Embryonic facial prominence (tissue), 1 donor: ENCODE results near the gene USP15.
A peak's percentile ranks its signal among the peaks of the same experiment; 100 is the strongest.

Experiments
- DNase-seq: peaks from one replicate; pipeline ENCODE4 v3.0.0-alpha.2; 2016; ENCODE audit errors: extremely low spot score

The USP15 gene

DNA sequence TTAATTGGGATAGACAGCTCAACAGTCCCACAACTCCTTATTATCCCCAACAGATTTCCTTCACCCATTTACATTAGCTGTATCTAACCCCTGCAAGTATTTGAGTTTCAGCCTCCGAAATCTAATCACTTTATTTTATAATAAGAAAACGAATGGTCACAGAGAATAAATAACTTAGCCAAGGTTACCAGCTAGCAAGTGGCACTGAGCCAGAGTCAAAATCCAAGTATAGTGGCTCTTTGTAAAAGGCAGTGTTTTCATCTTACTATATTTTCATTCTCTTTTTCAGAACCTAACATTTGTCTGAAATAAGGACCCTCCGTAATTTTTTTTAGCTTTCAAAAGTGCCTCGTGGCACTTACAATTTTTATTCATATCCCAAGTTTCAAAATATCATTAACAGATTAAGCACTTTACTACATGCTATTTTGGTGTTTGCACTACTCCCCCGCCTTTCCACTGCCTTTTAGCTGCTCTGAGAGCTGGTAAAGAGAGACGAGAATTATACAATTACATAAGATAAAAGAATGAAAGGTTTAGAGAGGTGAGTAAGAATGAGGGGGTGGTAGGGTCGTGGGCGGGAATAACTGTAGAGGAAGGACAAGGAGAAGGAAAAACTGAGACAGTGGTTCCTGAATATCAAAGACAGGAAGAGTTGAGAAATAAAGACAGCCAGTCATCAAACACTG, 3.7 kb upstream of the USP15 start:
- no peak for DNase-seq

DNA sequence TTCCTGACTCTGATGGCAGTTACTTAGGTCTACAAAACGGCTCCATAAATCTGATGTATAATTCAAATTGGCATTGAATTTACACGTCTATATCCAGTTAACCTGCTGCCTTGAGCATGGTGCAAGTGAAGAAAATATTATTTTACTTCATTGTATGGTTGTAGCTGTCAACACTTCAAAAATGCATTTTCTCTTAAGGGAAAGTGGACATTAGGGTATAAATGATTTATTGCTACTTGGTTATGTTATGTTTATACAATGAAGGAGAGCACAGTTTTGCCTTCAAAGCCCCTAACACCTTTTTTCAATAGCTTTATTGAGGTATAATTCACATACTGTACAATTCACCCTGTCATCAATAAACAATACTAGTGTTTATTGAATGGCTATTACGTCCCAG, 2.0 kb upstream of the USP15 start:
- DNase-seq, result no peak

DNA sequence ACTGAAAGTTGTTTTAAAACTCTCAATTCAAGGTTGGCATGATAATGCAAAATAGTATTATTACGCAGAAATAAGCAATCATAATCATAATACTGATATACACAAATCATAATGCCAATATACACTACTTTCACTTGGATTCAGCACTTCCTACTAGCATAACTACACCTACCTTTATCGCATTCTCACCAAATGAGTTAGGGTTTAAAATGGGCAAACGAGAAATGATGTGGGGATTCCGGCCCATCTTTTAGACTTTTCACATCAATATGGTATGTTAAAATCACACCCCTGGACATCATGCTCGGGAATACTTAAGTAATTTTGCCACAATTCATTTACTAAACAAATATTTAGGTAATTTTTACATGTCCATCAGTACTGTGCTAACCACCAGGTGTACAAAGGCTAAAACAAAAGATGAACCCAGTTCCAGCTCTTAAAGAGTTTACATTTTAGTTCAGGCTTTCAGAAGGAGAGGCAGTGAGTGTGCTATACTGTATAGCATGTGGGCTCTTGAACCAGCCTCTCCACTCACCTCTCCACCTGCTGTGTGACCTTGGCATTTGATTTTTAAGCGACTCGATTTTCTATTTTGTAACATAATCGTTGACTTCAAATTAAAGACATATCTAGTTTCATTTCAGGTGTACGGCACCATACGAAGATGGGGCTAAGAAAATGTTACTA, 1.1 kb upstream of the USP15 start:
- DNase-seq, result no peak

DNA sequence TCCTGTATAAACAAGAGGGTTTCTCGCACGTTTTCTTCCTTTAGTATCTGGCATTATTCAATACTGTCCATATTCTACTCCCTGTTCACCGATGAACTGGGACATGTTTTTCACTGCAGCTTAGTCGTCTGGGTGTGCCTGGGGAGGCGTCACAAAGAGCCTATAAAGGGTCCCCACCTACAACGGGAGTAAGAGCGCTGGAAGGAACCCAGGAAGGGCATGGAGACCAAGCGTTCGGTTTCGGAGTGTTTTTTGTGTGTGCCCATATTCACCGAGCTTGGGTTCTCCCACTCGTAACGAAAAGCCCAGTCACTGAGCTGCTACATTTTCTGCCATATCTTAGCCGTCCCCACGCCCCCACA, 592 bp upstream of the USP15 start:
- DNase-seq, result no peak

DNA sequence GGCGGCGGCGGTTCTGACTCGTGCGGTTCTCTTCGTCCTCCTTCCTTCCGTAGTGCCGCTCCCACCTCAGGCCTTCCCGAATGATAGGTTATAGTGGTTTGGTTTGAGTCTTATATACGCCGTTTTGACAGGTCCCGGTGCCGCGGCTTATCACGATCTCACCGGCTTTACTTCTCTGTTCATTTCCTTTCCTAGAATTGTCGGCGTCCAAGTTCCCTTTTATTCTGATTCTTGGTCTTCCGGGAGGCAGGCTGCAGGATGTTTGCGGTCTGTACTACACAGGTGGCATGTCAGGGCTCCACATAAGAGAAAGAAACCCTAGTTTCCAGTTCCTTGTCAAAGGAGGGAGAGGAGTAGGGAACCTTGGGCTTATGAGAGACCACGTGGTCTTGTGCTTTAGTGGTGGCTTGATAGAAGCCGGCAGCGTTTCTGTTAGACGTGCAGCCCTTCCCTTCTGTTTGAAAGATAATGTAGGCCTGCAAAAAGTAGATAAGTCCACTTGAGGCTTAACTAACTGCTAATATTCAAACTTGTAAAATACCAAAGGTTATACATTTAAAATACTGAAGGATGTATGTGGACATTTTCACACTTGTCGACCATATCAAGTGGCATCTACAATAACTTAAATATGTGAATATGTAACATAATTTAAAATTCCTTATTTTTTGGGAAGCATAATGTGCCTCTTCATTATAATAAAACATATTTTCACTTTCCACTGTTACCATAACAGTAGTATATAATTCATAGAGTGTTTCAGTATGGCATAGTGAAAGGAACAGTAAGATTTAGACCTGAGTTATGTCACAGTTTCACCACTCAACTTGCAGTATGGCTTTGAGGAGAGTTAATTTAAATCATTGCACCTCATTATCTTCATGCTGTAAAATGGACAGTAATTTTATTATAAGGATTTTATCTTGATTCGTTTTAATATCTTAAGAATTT, 804 bp downstream of the USP15 start:
- peak; percentile 9 for DNase-seq

DNA sequence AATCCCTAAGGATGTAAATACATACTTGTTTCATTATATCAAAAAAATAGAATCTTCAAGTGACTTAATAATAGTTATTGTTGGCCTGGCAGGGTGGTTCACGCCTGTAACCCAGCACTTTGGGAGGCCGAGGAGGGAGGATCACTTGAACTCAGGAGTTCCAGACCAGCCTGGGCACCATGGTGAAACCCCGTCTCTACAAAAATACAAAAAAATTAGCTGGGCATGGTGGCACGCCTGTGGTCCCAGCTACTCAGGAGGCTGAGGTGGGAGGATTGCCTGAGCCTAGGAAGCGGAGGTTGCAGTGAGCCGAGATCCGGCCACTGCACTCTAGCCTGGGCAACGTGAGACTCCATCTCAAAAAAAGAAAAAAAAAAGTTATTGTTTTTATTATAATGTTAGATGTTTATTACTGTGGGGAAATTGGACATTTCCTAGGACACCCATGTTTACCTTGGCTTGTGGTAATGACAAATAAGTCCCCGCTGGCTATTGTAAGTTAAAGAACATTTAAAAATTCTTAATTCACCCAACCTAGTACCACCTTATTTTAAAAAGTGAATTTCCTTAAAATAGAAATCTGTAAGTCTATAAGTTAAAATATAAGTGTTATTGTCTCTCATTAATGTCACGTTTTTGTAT, 1.8 kb downstream of the USP15 start:
- DNase-seq, result no peak

DNA sequence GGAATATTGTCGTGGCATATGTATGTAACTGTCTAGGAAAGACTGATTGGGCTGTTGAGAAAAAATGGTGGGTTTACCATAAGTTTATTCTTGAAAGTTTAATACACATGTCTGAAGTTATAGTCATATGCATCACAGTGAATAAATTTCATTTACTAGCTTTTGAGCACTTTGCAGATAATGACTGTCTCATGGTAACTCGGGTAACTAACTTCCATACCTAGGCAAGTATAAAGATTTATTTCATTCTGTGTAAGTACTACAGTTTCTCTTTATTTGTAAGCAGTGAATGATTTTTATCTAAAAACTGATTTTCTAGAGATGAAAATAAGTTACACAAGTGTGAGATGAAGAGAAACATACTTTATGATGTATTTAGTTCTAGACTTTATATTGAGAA, 3.0 kb downstream of the USP15 start:
- no peak for DNase-seq

DNA sequence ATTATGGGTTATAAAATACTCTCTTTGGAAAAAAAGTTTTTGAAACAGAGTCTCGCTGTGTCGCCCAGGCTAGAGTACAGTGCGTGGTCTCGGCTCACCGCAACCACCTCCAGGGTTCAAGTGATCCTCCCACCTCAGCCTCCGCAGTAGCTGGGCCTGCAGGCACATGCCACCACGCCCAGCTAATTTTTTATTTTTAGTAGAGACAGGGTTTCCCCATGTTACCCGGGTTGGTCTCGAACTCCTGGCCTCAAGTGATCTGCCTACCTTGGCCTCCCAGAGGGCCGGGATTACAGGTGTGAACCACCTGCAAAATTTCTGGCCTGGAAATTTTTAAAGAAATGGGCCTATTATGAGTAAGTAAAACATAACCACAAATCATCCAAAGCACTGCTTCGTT, 3.8 kb downstream of the USP15 start:
- no peak for DNase-seq

DNA sequence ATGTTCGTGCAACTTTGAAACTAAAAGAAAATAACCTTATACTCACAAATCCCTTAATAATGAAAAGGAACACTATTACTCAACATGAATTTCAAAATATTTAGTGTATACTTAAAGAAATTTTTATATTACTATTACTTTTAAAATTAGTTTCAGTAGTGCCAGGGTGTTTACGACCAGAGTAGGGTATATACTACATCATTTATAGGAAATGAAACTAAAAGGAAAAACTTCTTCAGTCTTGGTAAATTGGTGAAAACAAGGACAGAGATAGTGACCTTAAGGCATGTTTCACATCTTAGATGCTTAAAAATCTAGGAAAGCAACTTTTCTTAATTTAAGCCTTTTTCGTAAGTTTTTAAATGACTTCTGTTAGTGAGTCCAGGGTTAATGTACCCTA, 4.5 kb downstream of the USP15 start:
- no peak for DNase-seq

DNA sequence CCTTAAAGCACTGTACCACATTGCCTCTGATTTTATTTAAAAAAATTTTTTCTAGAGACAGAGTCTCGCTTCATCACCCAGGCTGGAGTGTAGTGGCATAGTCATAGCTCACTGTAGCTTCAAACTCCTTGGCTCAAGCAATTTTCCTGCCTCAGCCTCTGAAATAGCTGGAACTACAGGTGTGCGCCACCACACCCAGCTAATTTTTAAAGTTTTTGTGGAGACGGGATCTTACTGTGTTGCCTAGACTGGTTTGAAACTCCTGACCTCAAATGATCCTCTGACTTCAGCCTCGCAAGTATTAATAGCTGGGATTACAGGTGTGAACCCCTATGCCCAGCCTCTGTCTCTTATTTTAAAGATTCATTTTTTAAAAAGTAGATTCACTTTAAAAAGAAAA, 5.3 kb downstream of the USP15 start:
- DNase-seq, result no peak

DNA sequence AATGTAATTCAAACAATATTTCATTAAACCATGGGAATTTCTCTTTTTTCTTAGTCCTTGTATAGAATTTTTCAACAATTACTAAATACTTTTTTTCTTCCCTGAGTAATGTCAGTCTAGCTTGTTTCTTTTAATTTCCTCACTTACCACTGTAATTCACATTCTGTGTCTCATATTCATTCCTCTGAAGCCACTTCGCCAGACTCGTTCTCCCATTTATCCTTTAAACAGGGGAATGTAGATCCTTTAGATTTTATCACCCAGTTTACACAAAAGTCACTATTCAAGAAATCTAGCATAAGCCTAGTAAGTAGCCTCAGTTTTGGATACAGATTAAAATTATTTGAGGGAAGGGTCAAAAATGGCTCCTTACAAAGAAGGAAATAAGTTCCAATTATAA, 6.8 kb downstream of the USP15 start:
- DNase-seq, result no peak

DNA sequence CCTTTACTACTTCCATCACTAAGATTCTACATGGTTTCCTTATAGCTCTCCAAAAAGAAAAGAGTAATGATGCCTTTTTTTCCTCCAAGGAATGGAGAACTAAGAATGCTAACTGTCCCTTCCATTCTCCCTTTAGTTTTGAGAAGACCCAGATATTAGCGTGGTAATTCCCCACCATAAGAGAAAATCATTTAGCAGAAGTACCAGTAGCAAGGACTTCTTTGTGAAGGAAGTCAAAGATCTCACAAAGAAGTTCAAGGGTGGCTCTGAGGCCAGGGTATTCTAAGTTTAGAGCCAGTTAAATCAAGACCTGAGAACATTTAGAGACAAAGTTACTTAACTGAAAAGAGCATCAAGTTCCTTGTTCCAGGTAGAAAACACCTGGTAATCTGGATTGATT, 7.3 kb downstream of the USP15 start:
- DNase-seq, result no peak

DNA sequence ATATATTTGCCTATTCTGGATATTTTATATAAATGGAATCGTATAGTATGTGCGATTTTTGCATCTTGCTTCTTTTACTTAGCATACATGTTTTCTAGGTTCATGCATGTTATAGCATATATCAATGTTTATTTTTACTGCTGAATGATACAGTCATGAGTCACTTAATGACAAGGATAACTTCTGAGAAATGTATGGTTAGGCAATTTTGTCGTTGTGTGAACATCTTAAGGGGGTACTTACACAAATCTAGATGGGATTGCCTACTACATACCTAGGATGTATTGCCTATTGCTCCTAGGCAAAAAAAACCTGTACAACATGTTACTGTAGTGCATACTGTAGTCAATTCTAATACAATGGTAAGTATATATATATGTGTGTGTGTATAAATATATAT, 8.8 kb downstream of the USP15 start:
- no peak for DNase-seq

DNA sequence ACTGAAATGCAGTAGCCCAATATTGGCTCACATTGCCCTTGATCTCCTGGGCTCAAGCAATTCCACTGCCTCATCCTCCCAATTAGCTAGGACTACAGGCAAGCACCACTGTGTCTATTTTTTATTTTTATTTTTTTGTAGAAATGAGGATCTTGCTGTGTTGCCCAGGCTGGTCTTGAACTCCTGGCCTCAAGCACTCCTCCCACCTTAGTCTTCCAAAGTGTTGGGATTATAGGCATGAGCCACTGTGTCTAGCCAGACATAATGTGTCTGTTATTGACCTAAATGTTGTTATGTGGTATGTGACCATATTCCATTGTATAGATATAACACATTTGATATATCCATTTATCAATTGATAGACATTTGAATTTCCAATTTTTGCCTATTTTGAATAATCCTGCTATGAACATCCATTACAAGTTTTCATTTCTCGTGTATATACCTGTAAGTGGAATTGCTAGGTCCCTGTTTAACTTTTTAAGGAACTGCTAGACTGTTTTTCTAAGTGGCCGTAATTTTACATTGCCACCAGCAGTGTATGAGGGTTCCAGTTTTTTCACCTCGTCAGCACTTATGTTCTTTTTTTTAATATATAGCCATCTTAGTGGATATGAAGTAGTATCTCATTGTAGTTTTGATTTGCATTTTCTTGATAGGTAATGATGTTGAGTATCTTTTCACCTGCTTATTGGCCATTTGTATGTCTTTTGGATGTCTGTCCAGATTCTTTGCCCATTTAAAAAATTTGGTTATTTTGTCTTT, 9.4 kb downstream of the USP15 start:
- no peak for DNase-seq

DNA sequence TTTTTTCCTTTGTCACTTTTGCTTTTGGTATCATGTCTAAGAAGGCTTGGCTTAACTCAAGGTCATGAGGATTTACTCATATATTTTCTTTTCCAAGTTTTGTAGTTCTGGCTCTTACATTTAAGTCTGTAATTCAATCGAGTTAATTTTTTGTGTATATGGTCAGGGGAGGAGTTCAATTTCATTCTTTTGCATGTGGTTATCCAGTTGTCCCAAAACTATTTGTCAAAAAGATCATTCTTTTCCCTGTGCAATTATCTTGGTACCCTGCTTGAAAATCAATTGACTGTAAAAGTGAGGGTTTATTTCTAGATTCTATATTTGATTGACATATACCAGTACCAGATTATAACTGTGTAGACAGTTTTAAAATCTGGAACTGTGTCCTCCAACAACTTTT, 10.2 kb downstream of the USP15 start:
- no peak for DNase-seq

DNA sequence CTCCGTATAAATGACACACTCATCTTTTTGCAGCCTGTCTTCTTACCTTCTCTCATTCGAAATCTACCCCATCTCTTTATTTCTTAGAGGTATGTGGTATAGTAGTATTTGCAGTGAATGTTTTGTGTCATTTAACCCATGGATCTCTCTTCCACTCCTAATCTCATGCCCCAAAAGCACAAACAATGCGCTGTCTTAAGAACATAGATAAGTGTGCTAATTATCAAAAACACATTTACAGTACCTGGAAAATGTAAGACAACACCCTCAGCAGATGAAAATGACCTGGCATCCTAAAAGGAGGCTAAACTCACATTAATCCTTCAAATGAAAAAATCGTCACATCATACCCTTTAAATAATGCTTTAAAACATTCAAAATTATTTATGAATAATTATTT, 10.7 kb downstream of the USP15 start:
- no peak for DNase-seq

DNA sequence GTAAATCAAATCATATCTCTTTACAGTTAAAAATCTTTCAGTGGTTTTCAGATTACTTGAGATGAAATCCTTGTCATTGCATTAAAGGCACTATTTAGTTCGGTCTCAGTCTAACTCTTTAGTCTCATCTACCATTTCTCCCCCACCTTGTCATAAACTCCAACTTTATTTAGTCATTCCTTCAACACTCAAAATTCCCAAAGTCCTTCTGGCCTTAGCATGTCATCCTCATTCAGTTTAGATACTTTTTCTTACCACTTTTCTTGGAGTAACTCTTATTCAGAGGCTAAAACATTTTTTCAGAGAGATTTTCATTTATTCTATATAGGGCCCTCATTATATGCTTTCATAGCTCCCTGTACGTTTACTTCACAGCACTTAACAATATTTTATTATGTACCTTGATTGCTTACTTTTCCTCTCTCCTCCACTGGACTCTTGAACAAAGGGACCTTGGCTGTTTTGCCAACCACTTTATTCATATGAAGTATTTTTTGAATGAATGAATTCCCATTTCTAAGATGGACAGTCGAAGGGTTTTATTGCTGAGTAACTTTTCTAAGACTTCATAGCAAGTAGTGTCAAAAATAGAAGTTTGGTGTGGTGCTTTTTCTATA, 12.8 kb downstream of the USP15 start:
- no peak for DNase-seq

DNA sequence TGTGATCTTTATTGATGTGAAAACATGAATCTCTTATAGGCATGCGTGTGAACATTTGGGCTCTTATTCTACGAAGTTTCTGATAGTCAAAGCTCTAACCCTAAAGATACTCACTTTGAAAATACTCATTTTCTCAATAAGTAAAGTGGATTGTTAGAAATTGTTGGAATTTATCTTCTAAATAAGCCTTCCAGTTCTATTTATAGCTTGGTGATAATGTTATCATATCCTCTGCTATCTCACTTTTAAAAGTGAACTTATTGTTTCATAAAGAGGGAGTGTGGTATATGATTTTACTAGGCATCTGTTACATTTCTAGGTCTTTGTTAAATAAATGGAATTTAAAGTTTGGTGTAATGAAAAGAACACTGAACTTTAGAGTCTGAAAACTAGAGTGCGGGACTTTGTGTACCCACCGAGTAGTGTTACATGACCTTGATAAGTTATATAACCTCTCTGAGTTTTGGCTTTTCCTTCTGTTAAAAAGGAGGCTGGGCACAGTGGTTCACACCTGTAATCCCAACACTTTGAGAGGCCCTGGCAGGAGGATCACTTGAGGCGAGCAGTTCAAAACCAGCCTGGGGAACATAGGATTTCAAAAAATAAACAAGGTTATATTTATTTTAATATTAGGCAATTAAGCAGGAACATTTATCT, 13.6 kb downstream of the USP15 start:
- no peak for DNase-seq

DNA sequence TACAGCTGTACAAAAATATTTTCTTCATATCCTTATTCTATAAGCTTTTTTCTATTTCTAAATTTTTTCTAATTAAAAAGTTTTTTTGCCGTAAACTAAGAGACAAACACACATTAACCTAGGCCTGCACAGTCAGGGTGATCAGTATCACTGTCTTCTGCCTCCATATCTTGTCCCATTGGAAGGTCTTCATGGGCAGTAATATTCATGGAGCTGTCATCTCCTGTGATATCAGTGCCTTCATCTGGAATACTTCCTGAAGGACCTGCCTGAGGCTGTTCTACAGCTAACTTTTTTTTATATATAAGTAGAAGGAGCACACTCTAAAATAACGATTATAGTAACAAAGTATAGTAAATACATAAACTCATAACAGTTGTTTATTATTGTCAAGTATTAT, 17.8 kb downstream of the USP15 start:
- DNase-seq, result no peak

DNA sequence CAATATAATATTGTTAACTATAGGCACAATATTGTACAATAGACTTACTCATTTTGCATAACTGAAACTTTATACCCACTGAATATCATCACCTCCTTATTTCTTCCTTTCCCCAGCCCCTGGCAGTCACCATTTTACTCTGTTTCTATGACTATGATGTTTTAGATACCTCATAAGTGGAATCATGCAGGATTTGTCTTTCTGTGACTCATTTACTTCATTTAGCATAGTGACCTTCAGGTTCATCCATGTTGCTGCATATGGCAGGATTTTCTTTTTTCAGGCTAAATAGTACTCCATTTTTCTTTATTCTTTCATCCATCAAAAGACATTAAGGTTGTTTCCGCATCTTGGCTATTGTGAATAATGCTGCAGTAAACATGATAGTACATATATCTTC, 18.9 kb downstream of the USP15 start:
- no peak for DNase-seq

DNA sequence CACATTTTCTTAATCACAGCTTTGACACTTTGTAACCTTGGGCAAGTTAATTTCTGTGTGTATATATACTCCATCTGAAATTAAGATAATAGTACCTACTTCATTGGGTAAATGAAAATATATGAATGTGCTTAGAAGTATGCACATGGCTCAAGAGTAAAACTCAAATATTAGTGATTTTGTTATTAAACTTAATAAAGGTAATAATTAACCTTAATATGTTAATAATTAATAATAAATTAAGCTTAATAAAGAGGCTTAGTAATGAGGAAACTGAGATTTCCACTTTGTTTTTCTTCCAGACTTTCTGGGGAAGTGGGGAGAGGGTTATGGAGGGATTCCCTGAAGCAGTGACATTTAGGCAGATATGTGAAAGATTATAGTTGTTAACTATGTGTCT, 19.8 kb downstream of the USP15 start:
- no peak for DNase-seq
